IMR-90 (cell line): Measurements from ENCODE around the gene HINT3. TPM values are rescaled to one million over a fixed set of nuclear protein-coding genes. Genes with fewer than 3 reads are reported as not detected.

Source experiments
- ATAC-seq: fragments of 200-7000 bp; cut with Tn5 transposase; 2 replicates; pipeline ENCODE4 v1.9.1; 2020; ENCODE audit warnings: low read depth, mild to moderate bottlenecking, moderate library complexity
- BruUV-seq: library from RNA; stranded (reverse); fragments of 400-500 nt; replicated peaks from 2 replicates; lab custom pipeline; 2021; lab: Mats Ljungman, UMichigan
- CTCF ChIA-PET: fragments of 300-600 bp; formaldehyde crosslinking; extraction: SDS; loops from one replicate; lab custom pipeline; 2021; ENCODE audit warnings: antibody characterized with exemption; lab: Yijun Ruan, JAX
- POLR2A ChIA-PET: fragments of 300-600 bp; sonication (Branson Sonifier 250); formaldehyde crosslinking; loops from one replicate; lab custom pipeline; 2022; ENCODE audit warnings: antibody characterized with exemption; ENCODE audit not compliant: unreplicated experiment; lab: Charles Lee
- DNase-seq: peaks from one replicate; pipeline ENCODE4 v3.0.0; 2013
- H2AFZ ChIP-seq: replicated peaks from 2 replicates; pipeline ENCODE3; 2013; ENCODE audit warnings: low read length, mild to moderate bottlenecking; ENCODE audit not compliant: poor library complexity
- H2AK5ac ChIP-seq: 2 replicates; pipeline ENCODE4 v1.6.1; 2013; ENCODE audit warnings: low read depth, low read length, inconsistent platforms
- H2AK9ac ChIP-seq: replicated peaks from 2 replicates; pipeline ENCODE3; 2013; ENCODE audit warnings: mild to moderate bottlenecking, low read depth, low read length, moderate library complexity; ENCODE audit not compliant: poor library complexity
- H2BK120ac ChIP-seq: 2 replicates; pipeline ENCODE4 v1.6.1; 2013; ENCODE audit warnings: low read depth, low read length, inconsistent platforms
- H2BK15ac ChIP-seq: 3 replicates; pipeline ENCODE4 v1.6.1; 2013; ENCODE audit warnings: low read depth, low read length, inconsistent platforms
- H2BK20ac ChIP-seq: 2 replicates; pipeline ENCODE4 v1.6.1; 2013; ENCODE audit warnings: low read depth, mild to moderate bottlenecking, inconsistent platforms, low read length, moderate library complexity
- H2BK5ac ChIP-seq: 2 replicates; pipeline ENCODE4 v1.6.1; 2013; ENCODE audit warnings: mild to moderate bottlenecking, low read depth, low read length, inconsistent platforms; ENCODE audit not compliant: poor library complexity, severe bottlenecking
- H3K14ac ChIP-seq: replicated peaks from 2 replicates; pipeline ENCODE4 v1.6.1; 2013; ENCODE audit warnings: low read depth, low read length, inconsistent platforms
- H3K18ac ChIP-seq: 2 replicates; pipeline ENCODE4 v1.6.1; 2013; ENCODE audit warnings: low read depth, low read length, control low read depth
- H3K23ac ChIP-seq: 2 replicates; pipeline ENCODE4 v1.6.1; 2013; ENCODE audit warnings: low read depth, low read length, inconsistent platforms
- H3K27ac ChIP-seq: 2 replicates; pipeline ENCODE4 v1.5.1; 2013; ENCODE audit warnings: mild to moderate bottlenecking, control low read depth, low read length; ENCODE audit not compliant: insufficient read depth
- H3K27me3 ChIP-seq: 2 replicates; pipeline ENCODE4 v1.6.1; 2013; ENCODE audit warnings: low read length; ENCODE audit not compliant: control insufficient read depth, insufficient read depth
- H3K36me3 ChIP-seq: 2 replicates; pipeline ENCODE4 v1.6.1; 2013; ENCODE audit warnings: low read length, mixed read lengths; ENCODE audit not compliant: control insufficient read depth, insufficient read depth
- H3K4ac ChIP-seq: 2 replicates; pipeline ENCODE4 v1.6.1; 2013; ENCODE audit warnings: low read depth, low read length, inconsistent platforms
- H3K4me1 ChIP-seq: 2 replicates; pipeline ENCODE4 v1.6.1; 2013; ENCODE audit warnings: low read length, mixed read lengths; ENCODE audit not compliant: control insufficient read depth, insufficient read depth
- H3K4me2 ChIP-seq: 2 replicates; pipeline ENCODE4 v1.6.1; 2013; ENCODE audit warnings: low read depth, mild to moderate bottlenecking, control low read depth, low read length, moderate library complexity
- H3K4me3 ChIP-seq: 2 replicates; pipeline ENCODE4 v1.5.1; 2013; ENCODE audit warnings: low read depth, mild to moderate bottlenecking, control low read depth, low read length, moderate library complexity; ENCODE audit not compliant: insufficient read depth
- H3K56ac ChIP-seq: 2 replicates; pipeline ENCODE4 v1.6.1; 2013; ENCODE audit warnings: low read length, inconsistent platforms; ENCODE audit not compliant: insufficient read depth; ENCODE audit errors: extremely low read depth
- H3K79me1 ChIP-seq, 2 experiments: 2 replicates each; pipeline ENCODE4 v1.6.1; 2013; ENCODE audit warnings: low read length in 2 of 2, inconsistent platforms in 1 of 2, low read depth in 1 of 2
- H3K9ac ChIP-seq: 2 replicates; pipeline ENCODE4 v1.6.1; 2013; ENCODE audit warnings: low read depth, low read length, control low read depth
- H3K9me1 ChIP-seq: 2 replicates; pipeline ENCODE4 v1.6.1; 2013; ENCODE audit warnings: low read length, inconsistent platforms; ENCODE audit not compliant: insufficient read depth
- H3K9me3 ChIP-seq: 2 replicates; pipeline ENCODE4 v1.6.1; 2013; ENCODE audit warnings: low read length; ENCODE audit not compliant: control insufficient read depth, insufficient read depth
- H4K20me1 ChIP-seq: 2 replicates; pipeline ENCODE4 v1.6.1; 2013; ENCODE audit warnings: low read length, inconsistent platforms; ENCODE audit not compliant: insufficient read depth
- H4K5ac ChIP-seq: 2 replicates; pipeline ENCODE4 v1.6.1; 2013; ENCODE audit warnings: mild to moderate bottlenecking, low read depth, low read length, control low read depth
- H4K8ac ChIP-seq, 2 experiments: 2 replicates each; pipeline ENCODE4 v1.6.1; 2013; ENCODE audit warnings: low read depth in 2 of 2, low read length in 2 of 2, control low read depth in 1 of 2, inconsistent platforms in 1 of 2
- H4K91ac ChIP-seq: 2 replicates; pipeline ENCODE4 v1.6.1; 2013; ENCODE audit warnings: low read depth, low read length, inconsistent platforms; ENCODE audit not compliant: insufficient read depth
- CEBPB ChIP-seq: IDR thresholded peaks from 2 replicates; pipeline ENCODE4 v1.6.1; 2012; ENCODE audit warnings: low read depth, low read length, improper control_type of control experiment
- NFE2L2 ChIP-seq: fragments of 150-350 bp; IDR thresholded peaks from 2 replicates; pipeline ENCODE4 v1.6.1; 2016; ENCODE audit warnings: low read depth, mild to moderate bottlenecking, low read length
- RAD21 ChIP-seq: IDR thresholded peaks from 2 replicates; pipeline ENCODE4 v1.6.1; 2012; ENCODE audit warnings: low read length, improper control_type of control experiment
- SMC3 ChIP-seq: fragments of 150-350 bp; IDR thresholded peaks from 2 replicates; pipeline ENCODE4 v1.6.1; 2016; ENCODE audit warnings: low read depth, mild to moderate bottlenecking, antibody characterized with exemption, low read length, moderate library complexity
- WGBS, 2 experiments: methylation state at CpG; one replicate each; pipeline versions ENCODE4 v1.1.5 to v1.1.7; 2013; ENCODE audit warnings: missing lambda C conversion rate in 2 of 2; ENCODE audit not compliant: insufficient read length in 1 of 2; ENCODE audit errors: extremely low coverage in 2 of 2; 5-methylcytosine and 5-hydroxymethylcytosine counted together
- dilution Hi-C: fragments of 300-500 bp; cut with HindIII; formaldehyde crosslinking; loops from one replicate; pipeline ENCODE4 v1.14.3; 2018; ENCODE audit warnings: low sequenced_read_pairs; ENCODE audit not compliant: unreplicated experiment
- in situ Hi-C: fragments of 300-500 bp; cut with MboI; formaldehyde crosslinking; loops from 3 replicates; pipeline ENCODE4 v1.14.3; 2019; ENCODE audit warnings: low sequenced_read_pairs, inconsistent platforms, mixed read lengths
- intact Hi-C: fragments of 100-400 bp; cut with micrococcal nuclease; formaldehyde crosslinking; loops from 2 replicates; pipeline ENCODE4 v1.10.0; 2022
- polyA plus RNA-seq, 3 experiments: library from polyadenylated mRNA; depleted of rRNA; stranded (reverse); fragments of >200 nt; gene quantifications; 2 replicates each; pipeline ENCODE4 v1.2.3, GENCODE V29; 2012; ENCODE audit warnings: low replicate concordance in 1 of 3
- total RNA-seq: library from RNA; depleted of rRNA; stranded (reverse); fragments of >200 nt; gene quantifications from 2 replicates; pipeline ENCODE4 v1.2.3, GENCODE V29; 2012
- TF ChIP-seq, protein P1 (sequence below): fragments of 150-350 bp; IDR thresholded peaks from 2 replicates; pipeline ENCODE4 v1.6.1; 2017; ENCODE audit warnings: mild to moderate bottlenecking, antibody characterized with exemption, low read length, low read depth
- TF ChIP-seq, protein P2 (sequence below): conservative IDR thresholded peaks from 2 replicates; pipeline ENCODE4 v1.5.1; 2012; ENCODE audit warnings: mild to moderate bottlenecking, low read depth, low read length, improper control_type of control experiment

The HINT3 gene
- total and polyA plus RNA-seq, 2 of the 4 experiments (the other 2 are of a cell fraction): 3.4 to 6.5 TPM

DNA sequence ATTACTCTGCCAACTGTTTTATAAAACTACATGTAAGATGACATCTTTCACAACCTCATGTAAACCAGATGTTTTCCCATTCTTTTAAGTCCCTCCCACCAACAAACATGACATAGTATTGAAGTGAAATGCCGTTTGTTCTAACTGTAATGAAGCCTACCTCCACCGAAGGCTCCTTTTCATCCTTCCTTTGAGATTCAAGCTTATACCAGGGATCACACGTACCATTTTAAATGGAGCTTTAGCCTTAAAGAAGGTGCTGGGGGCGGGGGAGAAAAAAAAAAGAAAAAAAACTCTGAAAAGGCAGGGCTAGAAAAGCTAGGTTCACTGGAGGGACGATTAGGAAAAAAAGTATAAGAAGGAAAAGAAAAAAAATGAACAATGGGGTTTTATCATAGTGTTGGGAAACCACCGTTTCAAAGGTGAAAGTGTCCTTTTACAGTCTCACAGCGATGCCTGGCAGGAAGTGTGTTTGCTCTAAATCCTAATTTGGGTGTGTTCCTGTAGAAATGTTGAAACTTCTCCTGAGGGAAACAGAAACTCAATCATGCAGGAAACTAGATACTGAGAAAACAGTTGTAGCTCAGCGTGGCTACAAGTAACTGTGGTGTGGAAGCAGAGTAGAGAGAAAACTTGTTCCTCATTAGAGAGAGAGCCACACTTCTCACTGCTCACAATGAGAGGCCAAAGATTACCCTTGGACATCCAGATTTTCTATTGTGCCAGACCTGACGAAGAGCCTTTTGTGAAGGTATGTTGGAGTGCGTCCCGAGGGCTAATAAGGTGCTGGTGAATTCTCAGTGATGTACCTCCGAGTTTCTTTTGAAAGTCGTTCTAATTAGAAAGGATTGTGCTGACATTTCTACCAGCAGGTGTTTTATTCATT is 37.6 kb upstream of the HINT3 start (continued):
- TF ChIP-seq SMC3: no peak

DNA sequence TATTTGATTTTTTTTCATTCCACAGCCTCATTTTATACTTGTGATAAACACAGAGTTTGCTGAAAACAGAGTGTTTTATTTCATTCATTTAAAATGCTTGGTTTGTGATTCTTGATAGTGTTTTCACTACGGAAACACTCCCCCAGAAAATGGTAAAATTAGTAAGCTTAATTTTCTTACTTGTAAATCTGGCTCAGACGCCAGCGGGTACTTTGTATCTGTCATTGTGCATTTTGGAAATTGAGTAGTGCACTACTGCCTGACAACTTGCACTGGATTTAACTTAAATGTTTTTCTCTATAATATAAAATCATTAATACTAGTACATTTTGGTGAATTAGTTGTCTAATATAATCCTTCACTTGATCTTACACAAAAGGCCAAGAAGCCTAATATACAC is 37.0 kb upstream of the HINT3 start:
- WGBS, 2 experiments: no CpG with 5 or more reads among the region's 3 CpGs
- TF ChIP-seq, protein P1, sequence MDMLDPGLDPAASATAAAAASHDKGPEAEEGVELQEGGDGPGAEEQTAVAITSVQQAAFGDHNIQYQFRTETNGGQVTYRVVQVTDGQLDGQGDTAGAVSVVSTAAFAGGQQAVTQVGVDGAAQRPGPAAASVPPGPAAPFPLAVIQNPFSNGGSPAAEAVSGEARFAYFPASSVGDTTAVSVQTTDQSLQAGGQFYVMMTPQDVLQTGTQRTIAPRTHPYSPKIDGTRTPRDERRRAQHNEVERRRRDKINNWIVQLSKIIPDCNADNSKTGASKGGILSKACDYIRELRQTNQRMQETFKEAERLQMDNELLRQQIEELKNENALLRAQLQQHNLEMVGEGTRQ: no peak
- TF ChIP-seq NFE2L2 (no peak), RAD21 (no peak), CEBPB (no peak)
- TF ChIP-seq, protein P2, sequence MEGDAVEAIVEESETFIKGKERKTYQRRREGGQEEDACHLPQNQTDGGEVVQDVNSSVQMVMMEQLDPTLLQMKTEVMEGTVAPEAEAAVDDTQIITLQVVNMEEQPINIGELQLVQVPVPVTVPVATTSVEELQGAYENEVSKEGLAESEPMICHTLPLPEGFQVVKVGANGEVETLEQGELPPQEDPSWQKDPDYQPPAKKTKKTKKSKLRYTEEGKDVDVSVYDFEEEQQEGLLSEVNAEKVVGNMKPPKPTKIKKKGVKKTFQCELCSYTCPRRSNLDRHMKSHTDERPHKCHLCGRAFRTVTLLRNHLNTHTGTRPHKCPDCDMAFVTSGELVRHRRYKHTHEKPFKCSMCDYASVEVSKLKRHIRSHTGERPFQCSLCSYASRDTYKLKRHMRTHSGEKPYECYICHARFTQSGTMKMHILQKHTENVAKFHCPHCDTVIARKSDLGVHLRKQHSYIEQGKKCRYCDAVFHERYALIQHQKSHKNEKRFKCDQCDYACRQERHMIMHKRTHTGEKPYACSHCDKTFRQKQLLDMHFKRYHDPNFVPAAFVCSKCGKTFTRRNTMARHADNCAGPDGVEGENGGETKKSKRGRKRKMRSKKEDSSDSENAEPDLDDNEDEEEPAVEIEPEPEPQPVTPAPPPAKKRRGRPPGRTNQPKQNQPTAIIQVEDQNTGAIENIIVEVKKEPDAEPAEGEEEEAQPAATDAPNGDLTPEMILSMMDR: no peak
- dilution Hi-C loops (no loop called here), in situ Hi-C loops (no loop called here), intact Hi-C loops (no loop called here)
- Histone ChIP-seq H4K5ac (no peak overlapping the region), H3K27ac (no peak overlapping the region), H3K9me3 (no peaks in the 10 kb centered on the region), H2BK15ac (0 out of 3 replicates have a peak overlapping the region, but pooled peaks have one; percentile 88), H3K23ac (no peak overlapping the region), H2AFZ (no peak overlapping the region), H3K4me1 (peaks cover 5% of the 10 kb centered on the region), H3K14ac (0 out of 2 replicates have a peak overlapping the region, but pooled peaks have one; percentile 77), H3K4ac (peak overlapping the region; percentile 74; the same call in 1 of the 2 replicates), H4K8ac (peak overlapping the region; percentile 43 to 64; a peak in 2 of 4 replicates), H3K4me2 (peak overlapping the region; percentile 79), H3K4me3 (no peak overlapping the region), H2BK20ac (no peak overlapping the region), H2BK5ac (no peak overlapping the region), H3K9ac (no peak overlapping the region; the same call in 1 of the 2 replicates), H3K18ac (no peak overlapping the region), H3K9me1 (peaks cover 16% of the 10 kb centered on the region), H4K20me1 (no peaks in the 10 kb centered on the region), H2AK5ac (no peak overlapping the region), H2BK120ac (no peak overlapping the region), H4K91ac (no peak overlapping the region), H3K36me3 (peaks cover 22% of the 10 kb centered on the region), H3K56ac (peak overlapping the region; percentile 46; the same call in 1 of the 2 replicates), H2AK9ac (no peak overlapping the region), H3K27me3 (no peaks in the 10 kb centered on the region), H3K79me1 (no peaks in the 10 kb centered on the region)
- TSS peak; percentile 90 for BruUV-seq
- ATAC-seq (no peak), DNase-seq (no peak)
- ChIA-PET POLR2A (no interaction called here), CTCF (no interaction called here)
